Neural progenitor cell (in vitro differentiated cells): ENCODE data around the gene COL4A2. TPM values are rescaled to one million over a fixed set of nuclear protein-coding genes. Genes with fewer than 3 reads are reported as not detected.

Experiments
- DNase-seq: peaks from one replicate; pipeline ENCODE4 v3.0.0-alpha.2; 2016; ENCODE audit warnings: low spot score
- H2AFZ ChIP-seq: fragments of 200-600 bp; sonication (generic); replicated peaks from 2 replicates; pipeline ENCODE4 v1.6.1; 2016; ENCODE audit warnings: antibody characterized with exemption
- H3F3A ChIP-seq: fragments of 200-600 bp; sonication (generic); 2 replicates; pipeline ENCODE4 v1.6.1; 2016; ENCODE audit warnings: antibody characterized with exemption, low read depth
- H3K27ac ChIP-seq: fragments of 200-600 bp; sonication (generic); 2 replicates; pipeline ENCODE4 v1.5.1; 2016; ENCODE audit warnings: mild to moderate bottlenecking
- H3K27me3 ChIP-seq: fragments of 200-600 bp; sonication (generic); 2 replicates; pipeline ENCODE4 v1.6.1; 2016; ENCODE audit warnings: mild to moderate bottlenecking, moderate library complexity
- H3K36me3 ChIP-seq: fragments of 200-600 bp; sonication (generic); 2 replicates; pipeline ENCODE4 v1.5.1; 2016
- H3K4me1 ChIP-seq: fragments of 200-600 bp; sonication (generic); 2 replicates; pipeline ENCODE4 v1.6.1; 2016; ENCODE audit warnings: mixed run types
- H3K4me2 ChIP-seq: fragments of 200-600 bp; sonication (generic); 2 replicates; pipeline ENCODE4 v1.6.1; 2016
- H3K4me3 ChIP-seq: fragments of 200-600 bp; sonication (generic); 2 replicates; pipeline ENCODE4 v1.5.1; 2016
- H3K79me2 ChIP-seq: fragments of 200-600 bp; sonication (generic); 2 replicates; pipeline ENCODE4 v1.6.1; 2016; ENCODE audit warnings: low read depth
- H3K9ac ChIP-seq: fragments of 200-600 bp; sonication (generic); 2 replicates; pipeline ENCODE4 v1.6.1; 2016
- H3K9me3 ChIP-seq: fragments of 200-600 bp; sonication (generic); 2 replicates; pipeline ENCODE4 v1.5.1; 2016; ENCODE audit warnings: low read depth
- H4K20me1 ChIP-seq: fragments of 200-600 bp; sonication (generic); 2 replicates; pipeline ENCODE4 v1.6.1; 2016; ENCODE audit warnings: low read depth
- H3K27ac Mint-ChIP-seq: 3 replicates; pipeline ENCODE4 v1.8.0; 2021; ENCODE audit warnings: mixed read lengths
- H3K27me3 Mint-ChIP-seq: 2 replicates; pipeline ENCODE4 v1.8.0; 2022; ENCODE audit warnings: low read depth, mild to moderate bottlenecking, inconsistent platforms, moderate library complexity, mixed read lengths; ENCODE audit not compliant: insufficient read depth
- H3K36me3 Mint-ChIP-seq: 3 replicates; pipeline ENCODE4 v1.8.0; 2021; ENCODE audit warnings: mixed read lengths
- H3K4me1 Mint-ChIP-seq: 3 replicates; pipeline ENCODE4 v1.8.0; 2021; ENCODE audit warnings: mixed read lengths
- H3K4me3 Mint-ChIP-seq: 3 replicates; pipeline ENCODE4 v1.8.0; 2021; ENCODE audit warnings: mild to moderate bottlenecking, moderate library complexity, mixed read lengths
- H3K9me3 Mint-ChIP-seq: 3 replicates; pipeline ENCODE4 v1.8.0; 2020; ENCODE audit warnings: mixed read lengths
- CTCF ChIP-seq: fragments of 200-600 bp; sonication (generic); IDR thresholded peaks from 2 replicates; pipeline ENCODE4 v1.5.1; 2017; ENCODE audit warnings: antibody characterized with exemption, mild to moderate bottlenecking
- EZH2 ChIP-seq: fragments of 200-600 bp; sonication (generic); IDR thresholded peaks from 2 replicates; pipeline ENCODE4 v1.6.1; 2017; ENCODE audit warnings: antibody characterized with exemption, mild to moderate bottlenecking, moderate library complexity
- EZH2phosphoT487 ChIP-seq: fragments of 200-600 bp; sonication (generic); IDR thresholded peaks from 2 replicates; pipeline ENCODE4 v1.6.1; 2017; ENCODE audit warnings: antibody characterized with exemption
- total RNA-seq: library from RNA; depleted of rRNA; stranded (reverse); fragments of >200 nt; gene quantifications from 2 replicates; pipeline ENCODE4 v1.2.3, GENCODE V29; 2015; ENCODE audit warnings: low replicate concordance

The COL4A2 gene
- total RNA-seq, 1 donor from 2014 or later, result 73.6 TPM

- TF ChIP-seq EZH2phosphoT487, result no peak
- TF ChIP-seq EZH2, result no peak
- TF ChIP-seq CTCF, result no peak
Observed at GRCh38 chr13:110546378-110546777, 239.3 kb downstream of the COL4A2 start.

GRCh38 chr13:110546926-110547325 lies 239.8 kb downstream of the COL4A2 start:
- peaks cover 2% of the 10 kb centered on the region for H3K36me3 Mint-ChIP-seq
- H3K27ac Mint-ChIP-seq, result no peak overlapping the region
- H3K9me3 ChIP-seq, result peaks cover 8% of the 10 kb centered on the region
- DNase-seq, result no peak
- no peaks in the 10 kb centered on the region for H3K4me1 ChIP-seq
- no peaks in the 10 kb centered on the region for H4K20me1 ChIP-seq
- H3F3A ChIP-seq, result no peaks in the 10 kb centered on the region
- H3K27ac ChIP-seq, result no peak overlapping the region
- H3K4me3 Mint-ChIP-seq, result no peak overlapping the region
- no peaks in the 10 kb centered on the region for H3K79me2 ChIP-seq
- H3K4me3 ChIP-seq, result no peak overlapping the region
- no peaks in the 10 kb centered on the region for H3K27me3 ChIP-seq
- H3K4me1 Mint-ChIP-seq, result peaks cover 3% of the 10 kb centered on the region
- no peaks in the 10 kb centered on the region for H3K36me3 ChIP-seq
- peaks cover 13% of the 10 kb centered on the region for H3K9me3 Mint-ChIP-seq
- H2AFZ ChIP-seq, result no peak overlapping the region
- H3K9ac ChIP-seq, result no peak overlapping the region
- no peak for TF ChIP-seq EZH2phosphoT487
- no peak for TF ChIP-seq EZH2
- TF ChIP-seq CTCF, result no peak
- no peak overlapping the region for H3K4me2 ChIP-seq
- peaks cover 3% of the 10 kb centered on the region for H3K27me3 Mint-ChIP-seq

More at GRCh38 chr13:110546378-110546777, 239.3 kb downstream of the COL4A2 start:
- no peak overlapping the region for H3K27ac ChIP-seq
- H2AFZ ChIP-seq, result no peak overlapping the region
- H3K4me1 ChIP-seq, result peaks cover 5% of the 10 kb centered on the region
- DNase-seq, result no peak
- H3K79me2 ChIP-seq, result no peaks in the 10 kb centered on the region
- peaks cover 3% of the 10 kb centered on the region for H3F3A ChIP-seq
- H3K4me3 ChIP-seq, result no peak overlapping the region
- H3K36me3 Mint-ChIP-seq, result peaks cover 2% of the 10 kb centered on the region
- H3K4me2 ChIP-seq, result no peak overlapping the region
- no peaks in the 10 kb centered on the region for H3K27me3 ChIP-seq
- H3K27me3 Mint-ChIP-seq, result peaks cover 3% of the 10 kb centered on the region
- no peak overlapping the region for H3K27ac Mint-ChIP-seq
- no peak overlapping the region for H3K9ac ChIP-seq
- H4K20me1 ChIP-seq, result no peaks in the 10 kb centered on the region
- H3K36me3 ChIP-seq, result no peaks in the 10 kb centered on the region
- H3K9me3 Mint-ChIP-seq, result peaks cover 13% of the 10 kb centered on the region
- H3K4me1 Mint-ChIP-seq, result peaks cover 6% of the 10 kb centered on the region
- no peak overlapping the region for H3K4me3 Mint-ChIP-seq
- peaks cover 8% of the 10 kb centered on the region for H3K9me3 ChIP-seq

DNA sequence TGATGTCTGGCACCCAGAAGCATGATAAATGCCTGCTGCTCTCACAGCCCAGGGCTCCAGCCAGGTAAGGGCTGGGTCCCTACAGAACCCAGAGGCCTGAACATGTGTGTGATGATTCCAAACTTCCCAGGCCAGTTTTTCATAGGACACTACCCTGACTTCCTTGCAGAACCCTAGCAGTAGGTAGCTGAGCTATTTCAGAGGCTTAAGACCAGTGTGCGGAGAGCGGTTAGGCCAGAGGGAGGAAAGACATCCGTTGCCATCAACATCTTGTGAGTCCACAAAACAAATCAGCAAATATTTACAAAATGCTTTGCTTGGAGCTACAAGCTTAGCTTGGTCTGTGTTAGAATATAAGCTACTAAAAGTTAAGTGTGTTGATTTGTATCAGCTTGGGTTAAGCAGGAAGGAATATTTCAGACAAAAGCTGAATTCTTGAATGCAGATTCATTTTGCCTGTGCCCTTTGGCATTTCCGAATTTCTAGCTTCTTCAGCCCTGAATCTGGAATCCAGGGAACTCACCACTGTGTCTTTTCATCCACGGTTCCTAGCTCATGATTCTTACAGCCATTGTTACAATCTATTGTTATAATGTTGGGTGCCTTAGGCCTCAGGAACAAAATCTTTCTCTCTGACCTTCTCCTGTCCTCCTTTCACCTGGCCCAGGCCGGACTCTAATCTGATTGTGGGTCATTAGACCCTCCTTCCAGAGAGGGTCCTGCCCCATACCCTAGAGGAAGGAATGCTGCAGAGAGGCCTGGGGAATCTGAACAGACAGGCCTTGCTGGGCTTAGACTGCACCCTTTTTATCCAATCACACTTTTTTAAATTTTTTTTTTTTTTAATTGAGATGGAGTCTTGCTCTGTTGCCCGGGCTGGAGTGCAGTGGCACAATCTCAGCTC lies 242.1 kb downstream of the COL4A2 start:
- Mint-ChIP-seq H3K4me3 (no peak overlapping the region), H3K4me1 (peaks cover 3% of the 10 kb centered on the region), H3K27ac (no peak overlapping the region), H3K27me3 (peaks cover 6% of the 10 kb centered on the region), H3K36me3 (peaks cover 2% of the 10 kb centered on the region), H3K9me3 (peaks cover 9% of the 10 kb centered on the region)
- Histone ChIP-seq H2AFZ (no peak overlapping the region), H3K27ac (no peak overlapping the region), H3K4me1 (peaks cover 2% of the 10 kb centered on the region), H3K4me3 (no peak overlapping the region), H3K9me3 (peaks cover 4% of the 10 kb centered on the region), H3K4me2 (no peak overlapping the region), H3F3A (no peaks in the 10 kb centered on the region), H3K79me2 (no peaks in the 10 kb centered on the region), H3K27me3 (no peaks in the 10 kb centered on the region), H3K36me3 (no peaks in the 10 kb centered on the region), H4K20me1 (no peaks in the 10 kb centered on the region), H3K9ac (no peak overlapping the region)
- no peak for DNase-seq
- no peak for TF ChIP-seq EZH2
- TF ChIP-seq EZH2phosphoT487, result no peak
- TF ChIP-seq CTCF, result no peak
